Stimulated activated CD4-positive, alpha-beta T cell treated with anti-CD3 and anti-CD28 coated beads, Interleukin-4, amount 100 ng/mL, for 1 hour (primary cell): ENCODE results near the gene GABRA5.
"Not testable (repeated sequence)": the region's sequence is repeated elsewhere in the genome, so short reads cannot be mapped to it uniquely, and the experiment has no call there.

ENCODE experiments used
- DNase-seq: peaks from one replicate; pipeline ENCODE4 v3.0.0-alpha.2; 2020

GABRA5 gene

DNA sequence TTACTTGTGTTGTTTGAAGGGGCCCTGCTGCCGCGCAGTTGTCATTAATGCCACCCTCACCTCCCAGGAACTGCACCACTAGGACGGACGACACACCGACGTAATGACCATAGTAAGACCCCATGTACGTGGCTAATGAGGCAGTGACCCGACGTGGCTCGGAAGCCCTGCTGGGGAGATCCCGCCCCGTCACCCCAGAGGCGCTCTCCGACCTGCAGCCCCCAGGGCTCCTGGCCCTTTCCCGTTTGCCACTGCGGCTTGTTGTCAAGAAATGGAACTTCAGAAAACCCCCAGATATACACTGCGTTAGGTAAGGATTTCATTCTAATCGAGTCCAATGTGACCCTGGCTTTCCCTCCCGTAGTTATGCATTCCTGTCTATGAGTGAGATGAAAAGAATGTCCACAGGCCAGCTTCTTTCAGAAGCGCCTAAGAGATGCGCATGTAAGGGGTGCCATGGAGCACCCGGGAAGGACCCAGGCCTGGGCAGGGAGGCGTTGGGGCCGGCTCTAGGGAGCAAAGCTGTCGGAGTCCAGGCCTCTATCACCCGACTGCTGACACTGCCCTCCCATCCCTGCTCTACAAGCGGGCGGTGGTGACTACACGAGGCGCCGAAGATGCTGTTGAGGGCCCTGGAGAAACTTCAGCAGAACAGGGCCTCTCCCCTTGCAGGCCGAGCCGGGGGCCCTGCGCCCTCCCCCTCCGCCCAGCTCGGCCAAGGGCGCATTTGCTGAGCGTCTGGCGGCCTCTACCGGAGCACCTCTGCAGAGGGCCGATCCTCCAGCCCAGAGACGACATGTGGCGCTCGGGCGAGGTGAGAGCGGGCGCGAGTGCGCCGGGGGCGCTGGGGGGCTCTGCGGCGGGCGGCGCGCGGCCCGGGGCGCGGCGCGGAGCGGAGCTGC lies at the start of gene GABRA5:
GABRA5 (plus strand) TSS at position 765 of the 902 bp plus-strand sequence. CDS start 2,187 bp downstream, outside the sequence.
- DNase-seq, result no peak

DNA sequence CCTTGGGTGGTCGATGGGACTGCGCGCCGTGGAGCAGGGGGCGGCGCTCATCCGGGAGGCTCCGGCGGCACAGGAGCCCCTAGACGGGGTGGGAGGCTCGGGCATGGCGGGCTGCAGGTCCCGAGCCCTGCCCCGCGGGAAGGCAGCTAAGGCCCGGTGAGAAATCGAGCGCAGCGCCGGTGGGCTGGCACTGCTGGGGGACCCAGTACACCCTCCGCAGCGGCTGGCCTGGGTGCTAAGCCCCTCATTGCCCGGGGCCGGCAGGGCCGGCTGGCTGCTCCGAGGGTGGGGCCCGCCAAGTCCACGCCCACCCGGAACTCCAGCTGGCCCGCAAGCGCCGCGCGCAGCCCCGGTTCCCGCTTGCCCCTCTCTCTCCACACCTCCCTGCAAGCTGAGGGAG lies 35.7 kb upstream of the GABRA5 start:
- not testable (repeated sequence) for DNase-seq

DNA sequence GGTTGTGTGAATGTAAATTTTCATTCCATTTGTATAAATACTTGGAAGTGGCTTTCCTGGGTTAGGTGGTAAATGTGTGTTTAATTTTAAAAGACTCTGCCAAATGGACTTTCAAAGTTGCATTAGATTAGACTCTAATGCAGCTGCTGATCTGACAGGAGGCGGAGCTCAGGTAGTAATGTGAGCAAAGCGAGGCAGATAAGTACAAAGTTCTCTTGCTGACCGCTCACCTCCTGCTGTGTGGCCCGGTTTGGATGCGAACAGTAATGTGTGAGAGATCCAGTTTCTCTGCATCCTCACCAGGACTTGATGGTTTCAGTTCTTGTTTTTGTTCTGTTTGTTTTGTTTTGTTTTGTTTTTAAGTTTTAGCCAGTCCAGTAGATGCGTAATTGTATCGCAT lies 34.9 kb upstream of the GABRA5 start:
- DNase-seq, result no peak

DNA sequence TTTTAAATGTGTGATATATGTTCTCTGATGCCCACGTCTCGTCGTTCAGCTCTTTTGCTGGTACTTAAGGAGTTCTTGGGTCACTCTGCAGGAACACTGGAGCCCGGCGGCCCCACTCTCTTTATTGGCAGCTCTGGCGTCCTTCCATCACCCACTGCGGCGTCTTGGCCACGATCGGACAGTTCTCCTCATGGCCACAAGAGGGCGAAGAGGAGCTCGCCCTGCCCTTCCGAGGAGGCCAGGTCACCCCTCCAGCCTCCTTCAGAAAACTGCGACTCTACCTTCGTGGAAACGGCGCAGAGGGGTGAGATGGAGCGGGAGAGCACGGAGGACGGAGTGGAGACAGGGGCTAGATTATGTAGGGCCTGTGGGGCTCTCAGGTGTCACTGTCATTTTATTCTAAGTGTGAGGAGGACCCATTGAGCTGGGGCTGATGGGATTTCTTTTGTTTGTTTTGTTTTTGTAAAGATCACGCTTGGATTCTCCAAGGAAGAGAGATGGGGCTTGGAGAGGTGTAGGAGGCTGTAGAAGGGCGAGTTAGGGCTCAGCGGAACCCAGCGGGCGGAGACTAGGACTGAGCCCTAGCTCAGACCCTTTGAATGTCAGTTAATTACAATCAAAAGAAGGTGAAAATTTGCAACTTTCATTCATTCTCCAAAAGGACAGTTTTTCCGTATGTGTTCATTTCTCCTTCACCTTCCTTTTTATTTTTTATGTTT lies 28.0 kb upstream of the GABRA5 start:
- no peak for DNase-seq

GRCh38 chr15:26841514-26841913 lies 25.3 kb upstream of the GABRA5 start:
- no peak for DNase-seq

- DNase-seq, result no peak
These were observed 24.9 kb upstream of the GABRA5 start for GRCh38 chr15:26841941-26842340.

DNA sequence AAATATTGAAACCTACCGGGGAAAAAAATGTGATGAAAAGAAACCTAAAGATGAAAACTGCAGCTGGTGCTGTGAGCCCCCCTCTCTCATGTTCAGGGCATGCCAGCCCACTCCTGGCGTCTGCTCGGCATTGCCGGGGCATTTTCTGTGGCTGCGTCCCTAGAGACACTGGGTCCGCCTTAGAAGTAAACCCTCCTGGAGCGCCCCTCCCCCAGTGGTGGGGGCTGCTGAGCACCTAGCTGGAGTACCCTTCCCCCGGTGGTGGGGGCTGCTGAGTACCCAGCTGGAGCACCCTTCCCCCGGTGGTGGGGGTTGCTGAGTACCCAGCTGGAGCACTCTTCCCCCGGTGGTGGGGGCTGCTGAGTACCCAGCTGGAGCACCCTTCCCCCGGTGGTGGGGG lies 24.5 kb upstream of the GABRA5 start:
- no peak for DNase-seq

- DNase-seq, result no peak
These were observed 22.0 kb upstream of the GABRA5 start for GRCh38 chr15:26844901-26845300.

- DNase-seq, result no peak
These were observed 18.4 kb upstream of the GABRA5 start for GRCh38 chr15:26848498-26848897.

DNA sequence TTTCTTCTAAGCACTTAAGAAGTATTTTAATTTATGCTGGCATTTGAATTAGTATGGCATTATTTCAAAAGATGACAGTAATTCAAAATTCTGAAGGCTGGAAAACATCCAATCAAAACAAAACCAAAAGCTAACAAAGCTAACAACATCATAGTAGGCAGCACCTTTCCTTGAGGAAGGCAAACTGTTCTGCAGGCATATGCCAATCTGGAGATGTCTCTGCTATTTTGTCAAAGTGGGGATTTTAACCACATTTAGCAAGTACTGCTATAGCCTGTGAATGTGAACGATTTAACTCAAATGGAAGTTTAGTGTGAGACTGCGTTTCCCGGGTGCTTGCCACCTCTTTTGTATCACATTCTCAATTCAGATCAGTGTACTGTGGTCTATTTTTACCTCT lies 16.7 kb upstream of the GABRA5 start:
- DNase-seq, result no peak

- DNase-seq, result no peak
These were observed 13.9 kb upstream of the GABRA5 start for GRCh38 chr15:26852980-26853379.

- DNase-seq, result no peak
These were observed 12.4 kb upstream of the GABRA5 start for GRCh38 chr15:26854435-26854834.

DNA sequence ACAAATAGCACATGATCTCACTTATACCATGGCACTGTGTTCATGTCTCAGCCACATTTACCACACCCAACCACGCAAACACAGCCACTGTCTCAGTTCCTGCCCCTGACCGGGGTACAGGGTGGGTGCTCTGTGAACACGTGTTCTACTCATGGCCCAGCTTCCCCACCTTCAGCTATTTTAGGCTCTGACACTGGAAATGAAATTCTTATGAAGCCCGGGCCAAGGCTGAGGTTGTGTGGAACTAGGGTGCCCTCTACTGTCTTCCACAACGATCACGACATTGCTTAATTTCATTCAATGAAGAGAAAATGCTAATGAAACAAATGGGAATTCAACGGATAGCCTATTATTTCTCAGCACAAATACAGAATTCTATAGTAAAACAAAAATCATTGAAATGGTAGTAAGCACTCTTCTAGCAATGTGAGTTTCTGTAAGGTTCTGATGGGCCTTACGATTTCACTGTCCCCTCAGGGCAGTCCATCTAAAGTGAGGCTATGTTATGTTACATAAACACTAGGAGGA lies 2.1 kb upstream of the GABRA5 start:
- DNase-seq, result no peak

- DNase-seq, result no peak
These were observed 542 bp downstream of the GABRA5 start for GRCh38 chr15:26867200-26868007.

- DNase-seq, result no peak
These were observed 1.3 kb downstream of the GABRA5 start for GRCh38 chr15:26868029-26868685.

DNA sequence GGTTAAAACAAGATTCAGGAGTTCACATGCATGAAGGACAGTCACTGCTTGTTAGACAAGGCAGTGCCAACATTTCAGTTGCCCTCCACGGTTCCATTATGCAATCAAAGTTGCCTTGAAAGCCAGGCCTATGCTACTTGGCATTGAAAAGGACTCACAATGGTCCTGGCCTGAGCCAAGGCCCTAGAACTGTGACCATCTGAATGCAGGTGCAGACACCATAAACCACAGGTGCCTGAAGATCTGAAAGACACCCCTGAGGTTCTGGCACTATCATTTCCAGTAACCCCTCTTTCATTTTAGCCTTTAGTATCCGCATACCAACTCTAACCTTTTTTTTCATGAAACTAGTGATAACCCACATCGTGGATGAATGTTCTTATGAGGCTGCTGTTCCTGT lies 2.8 kb downstream of the GABRA5 start:
- DNase-seq, result no peak

- no peak for DNase-seq
These were observed 3.5 kb downstream of the GABRA5 start for GRCh38 chr15:26870346-26870745.

GRCh38 chr15:26872206-26872605 lies 5.3 kb downstream of the GABRA5 start:
- DNase-seq, result no peak

DNA sequence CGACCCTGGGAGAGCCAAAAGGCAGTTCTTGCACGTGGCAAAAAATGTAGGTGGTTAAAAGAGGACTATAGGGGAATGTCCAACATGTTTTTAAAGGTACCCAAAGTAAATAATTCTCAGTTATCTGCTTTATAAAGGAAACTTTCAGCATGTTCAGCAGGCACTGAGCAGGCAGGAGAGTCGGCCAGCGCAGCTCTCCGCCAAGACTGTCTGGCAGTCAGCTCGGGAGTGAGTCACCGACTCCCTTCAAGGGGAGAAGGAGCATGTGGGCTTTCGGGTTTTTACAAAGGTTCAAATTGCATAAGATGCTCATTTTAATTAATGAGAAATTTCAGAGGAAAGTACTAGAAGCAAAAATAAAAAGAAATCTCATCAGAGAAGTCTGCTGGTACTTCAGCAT lies 7.0 kb downstream of the GABRA5 start:
- DNase-seq, result no peak

- DNase-seq, result no peak
These were observed 8.1 kb downstream of the GABRA5 start for GRCh38 chr15:26874774-26875475.

DNA sequence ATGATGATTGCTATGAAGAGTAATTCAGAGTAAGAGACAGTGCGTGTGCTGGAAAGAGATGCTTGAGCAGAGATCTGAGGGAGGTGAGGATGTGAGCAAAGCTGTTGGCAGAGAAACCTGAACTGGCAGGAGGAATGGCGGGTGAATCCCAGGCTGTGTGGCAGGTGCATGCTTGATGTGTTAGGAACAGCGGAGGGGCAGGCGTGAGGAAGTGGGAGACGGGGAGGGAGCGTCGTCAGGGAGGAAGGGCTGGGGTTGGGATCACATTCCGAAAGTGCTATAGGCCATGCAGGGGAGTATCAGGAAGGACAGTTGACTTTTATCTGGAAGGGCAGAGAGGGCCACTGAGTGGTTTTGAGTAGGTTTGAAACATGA lies 8.6 kb downstream of the GABRA5 start:
- DNase-seq, result no peak

- no peak for DNase-seq
These were observed 11.0 kb downstream of the GABRA5 start for GRCh38 chr15:26877831-26878230.
